Adrenal gland (tissue), 12 donors: ENCODE results near the gene BICD1. TPM values are rescaled to one million over a fixed set of nuclear protein-coding genes. Genes with fewer than 3 reads are reported as not detected.

Experiments used
- DNase-seq, 7 donors: peaks; one replicate each; pipeline ENCODE4 v3.0.0-alpha.2; 2019 to 2020
- H3K27ac ChIP-seq, 5 donors: fragments of 200-600 bp; sonication (generic) in 4 of 5; 1 replicate in 3 of 5; 2 replicates in 2 of 5; pipeline versions ENCODE4 v1.5.1 to v1.8.0; 2016 to 2020; ENCODE audit warnings: mild to moderate bottlenecking in 1 of 5
- H3K27me3 ChIP-seq: fragments of 200-600 bp; 2 replicates; pipeline ENCODE4 v1.8.0; 2021
- H3K36me3 ChIP-seq, 2 donors: fragments of 200-600 bp; replicated peaks in 1 of 2; 1 replicate in 1 of 2; 2 replicates in 1 of 2; pipeline versions ENCODE4 v1.5.1 to v1.8.0; 2018 to 2022
- H3K4me1 ChIP-seq, 2 donors: fragments of 200-600 bp; replicated peaks in 1 of 2; 1 replicate in 1 of 2; 2 replicates in 1 of 2; pipeline versions ENCODE4 v1.5.1 to v1.8.0; 2018 to 2021
- H3K4me3 ChIP-seq, 4 donors: fragments of 200-600 bp; sonication (generic) in 3 of 4; one replicate each; pipeline ENCODE4 v1.5.1; 2016 to 2018
- H3K9me3 ChIP-seq, 3 donors: fragments of 200-600 bp; sonication (generic) in 1 of 3; replicated peaks in 1 of 3; 1 replicate in 2 of 3; 2 replicates in 1 of 3; pipeline versions ENCODE4 v1.5.1 to v1.8.0; 2016 to 2021
- CTCF ChIP-seq, 6 experiments: fragments of 450-650 bp in 4 of 6; fragments of 200-600 bp in 2 of 6; sonication (generic) in 1 of 6; IDR thresholded peaks; 1 replicate in 5 of 6; 2 replicates in 1 of 6; pipeline versions ENCODE4 v1.5.1 to v1.8.0; 2016 to 2021; ENCODE audit warnings: antibody characterized with exemption in 6 of 6, mild to moderate bottlenecking in 2 of 6, moderate library complexity in 1 of 6
- POLR2A ChIP-seq, 2 donors: fragments of 450-650 bp; IDR thresholded peaks; one replicate each; pipeline ENCODE4 v1.6.1; 2017; ENCODE audit warnings: antibody characterized with exemption in 2 of 2, mild to moderate bottlenecking in 2 of 2, moderate library complexity in 1 of 2
- WGBS, 4 donors: extraction: QIAGEN DNeasy Blood & Tissue Kit in 2 of 4; methylation state at CpG; one replicate each; pipeline versions ENCODE4 v1.1.5 to v1.1.7; 2013 to 2017; 5-methylcytosine and 5-hydroxymethylcytosine counted together
- intact Hi-C, 2 donors: fragments of 100-400 bp; cut with DNase I; formaldehyde crosslinking; loops; one replicate each; pipeline versions ENCODE4 v1.14.1 to v1.15.0; 2022 to 2023
- polyA plus RNA-seq, 3 donors: library from polyadenylated mRNA; stranded (reverse); fragments of 200-250 nt in 2 of 3; fragments of 350-450 nt in 1 of 3; fragmentation: Illumina TruSeq in 1 of 3; extraction: RNeasy Lipid Tissue Mini Kit (QIAGEN cat#74804) in 1 of 3; gene quantifications; one replicate each; pipeline ENCODE4 v1.2.3, GENCODE V29; 2013 to 2014
- total RNA-seq, 9 donors: library from RNA; depleted of rRNA in 4 of 9; stranded (reverse); fragments of >200 nt in 4 of 9; fragments of 120-200 nt in 1 of 9; fragmentation: NEBNext Ultra II Directional in 1 of 9; extraction: Animal tissue kit (Norgen Biotek cat#: 25700) in 1 of 9; gene quantifications; one replicate each; pipeline versions ENCODE4 v1.1.0 to v1.2.4, GENCODE V29; 2013 to 2023
- donor health status: healthy with polysubstance abuse.
- donor health status: Bipolar disorder and iron deficiency.
- donor health status: DM: yes; HTN: yes; CAD: no.
- donor health status: DM: no; HTN: no; CAD: no.
- donor health status: DM: no; HTN: no; CAD: no.
- donor health status: DM: yes; HTN: yes; CAD: no.

Gene BICD1
- total and polyA plus RNA-seq, 12 donors = 2.9 to 18.2 (median 9.4) TPM

- H3K9me3 ChIP-seq = no peaks in the 10 kb centered on the region
- 18 to 22% (median 21%) methylated on average over 15 of the region's 15 CpGs for WGBS, 4 donors
- TF ChIP-seq POLR2A (IDR thresholded peaks at IDR 0.05) = no peak
- no peak for TF ChIP-seq CTCF (IDR thresholded peaks at IDR 0.05)
- H3K27ac ChIP-seq = peak overlapping the region in 3 of 5 donors; percentile 20 to 61 (median 59)
- H3K36me3 ChIP-seq = no peaks in the 10 kb centered on the region
- peak in 1 of 7 donors; percentile 27 for DNase-seq
- peak overlapping the region in 3 of 4 donors; percentile 48 to 88 (median 75) for H3K4me3 ChIP-seq
- no peaks in the 10 kb centered on the region for H3K27me3 ChIP-seq
- H3K4me1 ChIP-seq = peaks cover 0 to 13% of the 10 kb centered on the region in 2 donors
- intact Hi-C loops = no loop called here
These were observed 293.5 kb downstream of the BICD1 start for GRCh38 chr12:32400114-32400672.

- TF ChIP-seq CTCF (IDR thresholded peaks at IDR 0.05) = no peak
- TF ChIP-seq POLR2A (IDR thresholded peaks at IDR 0.05) = no peak
- Histone ChIP-seq H3K4me3 (no peak overlapping the region), H3K27ac (no peak overlapping the region), H3K36me3 (no peaks in the 10 kb centered on the region), H3K27me3 (no peaks in the 10 kb centered on the region), H3K4me1 (peaks cover 0 to 13% of the 10 kb centered on the region in 2 donors), H3K9me3 (no peaks in the 10 kb centered on the region)
- 72 to 76% (median 74%) methylated on average over 2 of the region's 2 CpGs for WGBS, 4 donors
- DNase-seq = no peak
- intact Hi-C loops = no loop called here
These were observed 294.2 kb downstream of the BICD1 start for GRCh38 chr12:32400866-32401265.

- Histone ChIP-seq H3K27me3 (no peaks in the 10 kb centered on the region), H3K36me3 (no peaks in the 10 kb centered on the region), H3K4me1 (peaks cover 0 to 13% of the 10 kb centered on the region in 2 donors), H3K4me3 (no peak overlapping the region), H3K9me3 (no peaks in the 10 kb centered on the region), H3K27ac (no peak overlapping the region)
- 89 to 98% (median 94%) methylated on average over 9 to 10 of the region's 10 CpGs for WGBS, 4 donors
- intact Hi-C loops = no loop called here
- no peak for TF ChIP-seq POLR2A (IDR thresholded peaks at IDR 0.05)
- TF ChIP-seq CTCF (IDR thresholded peaks at IDR 0.05) = no peak
- no peak for DNase-seq
These were observed 295.5 kb downstream of the BICD1 start for GRCh38 chr12:32402170-32402569.

- no peak overlapping the region for H3K4me3 ChIP-seq
- H3K27me3 ChIP-seq = no peaks in the 10 kb centered on the region
- TF ChIP-seq POLR2A (IDR thresholded peaks at IDR 0.05) (no peak), CTCF (IDR thresholded peaks at IDR 0.05) (no peak)
- WGBS, 4 donors = 42 to 67% (median 56%) methylated on average over 1 of the region's 1 CpG
- H3K36me3 ChIP-seq = no peaks in the 10 kb centered on the region
- H3K4me1 ChIP-seq = peaks cover 0 to 13% of the 10 kb centered on the region in 2 donors
- DNase-seq = no peak
- no peak overlapping the region for H3K27ac ChIP-seq
- intact Hi-C loops = no loop called here
- H3K9me3 ChIP-seq = no peaks in the 10 kb centered on the region
These were observed 296.3 kb downstream of the BICD1 start for GRCh38 chr12:32402946-32403345.
